HEK293T (cell line): ENCODE measurements around the gene CDO1.
A peak's percentile ranks its signal among the peaks of the same experiment; 100 is the strongest.
"Not testable (repeated sequence)": the region's sequence is repeated elsewhere in the genome, so short reads cannot be mapped to it uniquely, and the experiment has no call there.

Experiments
- CTCF ChIA-PET: fragments of 350-600 bp; formaldehyde crosslinking; extraction: SDS; loops from one replicate; lab custom pipeline; 2021; ENCODE audit warnings: antibody characterized with exemption, inconsistent platforms; lab: Yijun Ruan, JAX
- POLR2A ChIA-PET: fragments of 350-600 bp; formaldehyde crosslinking; extraction: SDS; loops from one replicate; lab custom pipeline; 2020; ENCODE audit warnings: antibody characterized with exemption, inconsistent platforms; lab: Yijun Ruan, JAX
- DNase-seq: peaks from one replicate; pipeline ENCODE4 v3.0.0; 2012; ENCODE audit warnings: mixed read lengths; ENCODE audit errors: extremely low spot score
- ARNT ChIP-seq: fragments of 450-650 bp; IDR thresholded peaks from 2 replicates; pipeline ENCODE4 v1.6.1; 2017; ENCODE audit warnings: mild to moderate bottlenecking
- BHLHE40 ChIP-seq: fragments of 450-650 bp; IDR thresholded peaks from 2 replicates; pipeline ENCODE4 v1.6.1; 2016; ENCODE audit warnings: mild to moderate bottlenecking, moderate library complexity, borderline replicate concordance
- CTBP1 ChIP-seq: fragments of 450-650 bp; IDR thresholded peaks from 2 replicates; pipeline ENCODE4 v1.6.1; 2016; ENCODE audit warnings: borderline replicate concordance
- ELF4 ChIP-seq: fragments of 450-650 bp; IDR thresholded peaks from 2 replicates; pipeline ENCODE4 v1.6.1; 2017; ENCODE audit warnings: antibody characterized with exemption
- FOXA1 ChIP-seq: fragments of 450-650 bp; IDR thresholded peaks from 2 replicates; pipeline ENCODE4 v1.6.1; 2016; ENCODE audit warnings: mild to moderate bottlenecking
- FOXK2 ChIP-seq: fragments of 450-650 bp; IDR thresholded peaks from 2 replicates; pipeline ENCODE4 v1.6.1; 2016; ENCODE audit warnings: mild to moderate bottlenecking
- FOXM1 ChIP-seq: fragments of 450-650 bp; IDR thresholded peaks from 2 replicates; pipeline ENCODE4 v1.6.1; 2017; ENCODE audit warnings: mild to moderate bottlenecking, borderline replicate concordance
- HDGF ChIP-seq: fragments of 450-650 bp; IDR thresholded peaks from 2 replicates; pipeline ENCODE4 v1.6.1; 2017; ENCODE audit warnings: antibody characterized with exemption, borderline replicate concordance
- L3MBTL2 ChIP-seq: fragments of 450-650 bp; conservative IDR thresholded peaks from 2 replicates; pipeline ENCODE4 v1.6.1; 2016; ENCODE audit warnings: mild to moderate bottlenecking
- LEF1 ChIP-seq: fragments of 450-650 bp; IDR thresholded peaks from 2 replicates; pipeline ENCODE4 v1.6.1; 2017; ENCODE audit warnings: mild to moderate bottlenecking, borderline replicate concordance
- NFRKB ChIP-seq: fragments of 450-650 bp; IDR thresholded peaks from 2 replicates; pipeline ENCODE4 v1.6.1; 2016; ENCODE audit warnings: mild to moderate bottlenecking, moderate library complexity
- PKNOX1 ChIP-seq: fragments of 450-650 bp; IDR thresholded peaks from 2 replicates; pipeline ENCODE4 v1.6.1; 2016
- SP1 ChIP-seq: fragments of 450-650 bp; IDR thresholded peaks from 2 replicates; pipeline ENCODE4 v1.6.1; 2017
- SUZ12 ChIP-seq: fragments of 450-650 bp; IDR thresholded peaks from 2 replicates; pipeline ENCODE4 v1.6.1; 2016; ENCODE audit warnings: mild to moderate bottlenecking
- TARDBP ChIP-seq: fragments of 450-650 bp; IDR thresholded peaks from 2 replicates; pipeline ENCODE4 v1.6.1; 2016
- ZNF384 ChIP-seq: fragments of 450-650 bp; IDR thresholded peaks from 2 replicates; pipeline ENCODE4 v1.6.1; 2016

The CDO1 gene

GRCh38 chr5:115831163-115831768 is 14.8 kb upstream of the CDO1 start:
- peak; percentile 40 for DNase-seq
- ChIA-PET POLR2A (interaction anchor here (1.1 kb wide), 1 partner anchor 10 kb away, joined by 3 read pairs; the partner anchor contains the start of genes AP3S1 and ATG12), CTCF (interaction anchor here (0.6 to 1.3 kb wide), 3 partner anchors 15 to 65 kb away, joined by 3 read pairs; partner anchors contain the start of gene CDO1)
- no peak for TF ChIP-seq ELF4
- TF ChIP-seq L3MBTL2 = no peak
- no peak for TF ChIP-seq SUZ12
- no peak for TF ChIP-seq FOXA1
- no peak for TF ChIP-seq FOXK2
- TF ChIP-seq FOXM1 = no peak

- ChIA-PET POLR2A (no interaction called here), CTCF (no interaction called here)
- TF ChIP-seq PKNOX1 (no peak), NFRKB (no peak), L3MBTL2 (no peak), ELF4 (no peak), FOXM1 (no peak), SUZ12 (no peak), SP1 (no peak), TARDBP (no peak), HDGF (no peak), FOXA1 (no peak), LEF1 (no peak), CTBP1 (no peak), BHLHE40 (no peak), ARNT (no peak), ZNF384 (no peak), FOXK2 (no peak)
- DNase-seq = no peak
Observed at GRCh38 chr5:115829913-115830312, 13.5 kb upstream of the CDO1 start.

- TF ChIP-seq L3MBTL2 (no peak; the same call in 1 of the 2 replicates), FOXK2 (no peak), PKNOX1 (no peak), NFRKB (no peak), TARDBP (no peak), ARNT (no peak), BHLHE40 (no peak), FOXA1 (no peak), FOXM1 (no peak), CTBP1 (no peak), SP1 (no peak), HDGF (no peak), ELF4 (no peak), LEF1 (no peak), ZNF384 (no peak), SUZ12 (no peak)
- CTCF ChIA-PET = no interaction called here
- POLR2A ChIA-PET = interaction anchor here (1.5 kb wide), 1 partner anchor 10 kb away, joined by 5 read pairs; the partner anchor contains the start of gene CDO1
- DNase-seq = no peak
Observed at GRCh38 chr5:115825948-115826347, 9.5 kb upstream of the CDO1 start.

- CTCF ChIA-PET, DNase-seq, POLR2A ChIA-PET: not testable (repeated sequence)
Observed at GRCh38 chr5:115824983-115825382, 8.5 kb upstream of the CDO1 start.

GRCh38 chr5:115820846-115821245 is 4.4 kb upstream of the CDO1 start:
- DNase-seq = no peak
- POLR2A ChIA-PET = no interaction called here
- no peak for TF ChIP-seq ARNT
- CTCF ChIA-PET = no interaction called here

GRCh38 chr5:115818821-115819220 is 2.4 kb upstream of the CDO1 start:
- TF ChIP-seq NFRKB = no peak
- no peak for TF ChIP-seq L3MBTL2
- no peak for TF ChIP-seq ELF4
- TF ChIP-seq HDGF = no peak
- TF ChIP-seq TARDBP = no peak
- TF ChIP-seq SUZ12 = no peak
- TF ChIP-seq CTBP1 = no peak
- no peak for TF ChIP-seq ARNT
- no peak for TF ChIP-seq PKNOX1
- no peak for TF ChIP-seq ZNF384
- TF ChIP-seq FOXA1 = no peak
- no peak for TF ChIP-seq FOXM1
- no peak for TF ChIP-seq FOXK2
- TF ChIP-seq SP1 = no peak
- POLR2A ChIA-PET = interaction anchor here (1.3 kb wide), 1 partner anchor 23 kb away, joined by 3 read pairs; the partner anchor contains the start of genes AP3S1 and ATG12
- CTCF ChIA-PET = interaction anchor here (0.6 to 0.7 kb wide), 2 partner anchors 227 to 258 kb away, joined by 3 read pairs; no protein-coding TSS in a partner anchor
- DNase-seq = no peak

- no peak for DNase-seq
- CTCF ChIA-PET = no interaction called here
- TF ChIP-seq HDGF (no peak), PKNOX1 (no peak), LEF1 (no peak), FOXK2 (no peak), ELF4 (no peak), ZNF384 (no peak), SP1 (no peak)
- POLR2A ChIA-PET = no interaction called here
Observed at GRCh38 chr5:115817386-115817785, 927 bp upstream of the CDO1 start.
